K562 (cell line): ENCODE data around the gene ZNF169. TPM values are rescaled to one million over a fixed set of nuclear protein-coding genes. Genes with fewer than 3 reads are reported as not detected.

Source experiments
- PHF8 ChIP-seq: fragments of 200-600 bp; sonication (generic); IDR thresholded peaks from 2 replicates; pipeline ENCODE4 v1.6.1; 2012; ENCODE audit warnings: mixed run types, mild to moderate bottlenecking, inconsistent platforms, low read length, moderate library complexity, borderline replicate concordance
- SRSF9 ChIP-seq: fragments of 200-400 bp; formaldehyde crosslinking; IDR thresholded peaks from 2 replicates; pipeline ENCODE4 v1.6.1; 2017; ENCODE audit warnings: low read depth, low read length, borderline replicate concordance
- ZNF408 ChIP-seq: fragments of 250-450 bp; sonication (Bioruptor Pico); IDR thresholded peaks from 2 replicates; pipeline ENCODE4 v1.4.0; 2020; ENCODE audit warnings: low read depth, mild to moderate bottlenecking, moderate library complexity
- ZNF766 ChIP-seq: fragments of 200-800 bp; sonication (Bioruptor generic); conservative IDR thresholded peaks from 2 replicates; pipeline ENCODE4 v1.6.1; 2016; ENCODE audit warnings: missing genetic modification characterization, missing compliant biosample characterization
- ZSCAN29 ChIP-seq: fragments of 450-650 bp; IDR thresholded peaks from 2 replicates; pipeline ENCODE4 v1.6.1; 2017
- polyA plus RNA-seq, 8 experiments: library from polyadenylated mRNA; depleted of rRNA in 4 of 8; stranded (reverse) in 5 of 8; unstranded in 3 of 8; fragments of >200 nt; fragmentation: Nextera tagmentation in 2 of 8; fragmentation: Illumina TruSeq in 1 of 8; extraction: Ambion mirVana in 2 of 8; extraction: Trizol in 1 of 8; gene quantifications; 2 replicates each; pipeline versions ENCODE4 v1.2.1 to v1.2.3, GENCODE V29; 2011 to 2014; ENCODE audit warnings: inconsistent platforms in 1 of 8, missing spikeins in 1 of 8
- total RNA-seq, 7 experiments: library from RNA; depleted of rRNA in 6 of 7; stranded (reverse); fragments of >200 nt in 6 of 7; fragmentation: Illumina TruSeq in 2 of 7; extraction: Trizol in 2 of 7; gene quantifications; 2 replicates each; pipeline versions ENCODE4 v1.2.1 to v1.2.3, GENCODE V29; 2011 to 2021; ENCODE audit warnings: low replicate concordance in 1 of 7
- TF ChIP-seq, protein P1 (sequence below): fragments of 450-650 bp; IDR thresholded peaks from 2 replicates; pipeline ENCODE4 v1.6.1; 2017; ENCODE audit warnings: antibody characterized with exemption, mild to moderate bottlenecking
- TF ChIP-seq, protein P2 (sequence below), 3 experiments: IDR thresholded peaks in 2 of 3; conservative IDR thresholded peaks in 1 of 3; 2 replicates each; pipeline ENCODE4 v1.5.1; 2011 to 2012; ENCODE audit warnings: low read length in 3 of 3, mild to moderate bottlenecking in 3 of 3, control low read depth in 2 of 3, improper control_type of control experiment in 1 of 3, inconsistent platforms in 1 of 3, low read depth in 1 of 3, mixed read lengths in 1 of 3, moderate library complexity in 1 of 3; ENCODE audit not compliant: insufficient read depth in 2 of 3
- TF ChIP-seq, protein P3 (sequence below): fragments of 250-450 bp; sonication (Bioruptor Pico); IDR thresholded peaks from 2 replicates; pipeline ENCODE4 v1.5.0; 2020; ENCODE audit warnings: mild to moderate bottlenecking

Gene ZNF169
- total and polyA plus RNA-seq, 9 of the 15 experiments (the other 6 are each of a cell fraction or from before 2014, with no cell fraction given) = 2.0 to 16.2 (median 5.6) TPM

DNA sequence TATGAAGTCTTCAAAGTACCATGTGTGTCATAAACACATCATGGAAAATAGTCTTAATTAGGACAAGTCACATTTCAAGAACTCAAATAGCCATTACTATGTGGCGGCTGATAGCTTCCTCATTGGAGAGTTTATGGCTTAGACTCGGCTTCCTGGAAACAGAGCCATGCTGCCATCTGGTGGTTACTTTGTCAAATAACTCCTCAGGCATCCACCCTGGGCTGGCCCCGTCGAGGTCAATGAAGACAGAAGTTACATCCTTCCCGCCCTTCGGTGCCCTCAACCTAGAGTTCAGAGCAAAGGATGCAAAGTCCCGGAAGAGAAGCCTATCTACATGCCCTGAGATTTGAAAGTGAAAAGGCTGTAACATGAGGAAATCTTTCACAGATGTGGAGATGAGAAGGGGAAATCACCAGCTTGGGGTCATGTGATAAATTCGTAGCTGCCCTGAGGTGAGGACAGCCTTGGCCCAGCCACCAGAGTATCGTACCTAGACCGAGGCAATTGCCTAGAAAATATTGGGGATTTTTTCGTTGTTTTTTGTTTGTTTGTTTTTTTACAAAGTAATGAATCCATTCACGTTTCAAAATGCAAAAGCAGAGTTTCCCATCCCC lies 45.5 kb upstream of the ZNF169 start (continued):
- TF ChIP-seq, protein P1, sequence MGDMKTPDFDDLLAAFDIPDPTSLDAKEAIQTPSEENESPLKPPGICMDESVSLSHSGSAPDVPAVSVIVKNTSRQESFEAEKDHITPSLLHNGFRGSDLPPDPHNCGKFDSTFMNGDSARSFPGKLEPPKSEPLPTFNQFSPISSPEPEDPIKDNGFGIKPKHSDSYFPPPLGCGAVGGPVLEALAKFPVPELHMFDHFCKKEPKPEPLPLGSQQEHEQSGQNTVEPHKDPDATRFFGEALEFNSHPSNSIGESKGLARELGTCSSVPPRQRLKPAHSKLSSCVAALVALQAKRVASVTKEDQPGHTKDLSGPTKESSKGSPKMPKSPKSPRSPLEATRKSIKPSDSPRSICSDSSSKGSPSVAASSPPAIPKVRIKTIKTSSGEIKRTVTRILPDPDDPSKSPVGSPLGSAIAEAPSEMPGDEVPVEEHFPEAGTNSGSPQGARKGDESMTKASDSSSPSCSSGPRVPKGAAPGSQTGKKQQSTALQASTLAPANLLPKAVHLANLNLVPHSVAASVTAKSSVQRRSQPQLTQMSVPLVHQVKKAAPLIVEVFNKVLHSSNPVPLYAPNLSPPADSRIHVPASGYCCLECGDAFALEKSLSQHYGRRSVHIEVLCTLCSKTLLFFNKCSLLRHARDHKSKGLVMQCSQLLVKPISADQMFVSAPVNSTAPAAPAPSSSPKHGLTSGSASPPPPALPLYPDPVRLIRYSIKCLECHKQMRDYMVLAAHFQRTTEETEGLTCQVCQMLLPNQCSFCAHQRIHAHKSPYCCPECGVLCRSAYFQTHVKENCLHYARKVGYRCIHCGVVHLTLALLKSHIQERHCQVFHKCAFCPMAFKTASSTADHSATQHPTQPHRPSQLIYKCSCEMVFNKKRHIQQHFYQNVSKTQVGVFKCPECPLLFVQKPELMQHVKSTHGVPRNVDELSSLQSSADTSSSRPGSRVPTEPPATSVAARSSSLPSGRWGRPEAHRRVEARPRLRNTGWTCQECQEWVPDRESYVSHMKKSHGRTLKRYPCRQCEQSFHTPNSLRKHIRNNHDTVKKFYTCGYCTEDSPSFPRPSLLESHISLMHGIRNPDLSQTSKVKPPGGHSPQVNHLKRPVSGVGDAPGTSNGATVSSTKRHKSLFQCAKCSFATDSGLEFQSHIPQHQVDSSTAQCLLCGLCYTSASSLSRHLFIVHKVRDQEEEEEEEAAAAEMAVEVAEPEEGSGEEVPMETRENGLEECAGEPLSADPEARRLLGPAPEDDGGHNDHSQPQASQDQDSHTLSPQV = no peak
- no peak for TF ChIP-seq SRSF9
- TF ChIP-seq, protein P2, sequence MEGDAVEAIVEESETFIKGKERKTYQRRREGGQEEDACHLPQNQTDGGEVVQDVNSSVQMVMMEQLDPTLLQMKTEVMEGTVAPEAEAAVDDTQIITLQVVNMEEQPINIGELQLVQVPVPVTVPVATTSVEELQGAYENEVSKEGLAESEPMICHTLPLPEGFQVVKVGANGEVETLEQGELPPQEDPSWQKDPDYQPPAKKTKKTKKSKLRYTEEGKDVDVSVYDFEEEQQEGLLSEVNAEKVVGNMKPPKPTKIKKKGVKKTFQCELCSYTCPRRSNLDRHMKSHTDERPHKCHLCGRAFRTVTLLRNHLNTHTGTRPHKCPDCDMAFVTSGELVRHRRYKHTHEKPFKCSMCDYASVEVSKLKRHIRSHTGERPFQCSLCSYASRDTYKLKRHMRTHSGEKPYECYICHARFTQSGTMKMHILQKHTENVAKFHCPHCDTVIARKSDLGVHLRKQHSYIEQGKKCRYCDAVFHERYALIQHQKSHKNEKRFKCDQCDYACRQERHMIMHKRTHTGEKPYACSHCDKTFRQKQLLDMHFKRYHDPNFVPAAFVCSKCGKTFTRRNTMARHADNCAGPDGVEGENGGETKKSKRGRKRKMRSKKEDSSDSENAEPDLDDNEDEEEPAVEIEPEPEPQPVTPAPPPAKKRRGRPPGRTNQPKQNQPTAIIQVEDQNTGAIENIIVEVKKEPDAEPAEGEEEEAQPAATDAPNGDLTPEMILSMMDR (IDR thresholded peaks at IDR 0.05 in 2 of 3, conservative IDR thresholded peaks at IDR 0.05 in 1 of 3; ENCODE audit: insufficient read depth in 2 of 3, low read depth in 1 of 3, low read length in 3 of 3) = peak; percentile 83 to 91 (median 91)
- TF ChIP-seq ZNF408 (CRISPR knock-in tag) = no peak
- TF ChIP-seq ZSCAN29 = no peak
- TF ChIP-seq PHF8 = no peak
- TF ChIP-seq, protein P3, sequence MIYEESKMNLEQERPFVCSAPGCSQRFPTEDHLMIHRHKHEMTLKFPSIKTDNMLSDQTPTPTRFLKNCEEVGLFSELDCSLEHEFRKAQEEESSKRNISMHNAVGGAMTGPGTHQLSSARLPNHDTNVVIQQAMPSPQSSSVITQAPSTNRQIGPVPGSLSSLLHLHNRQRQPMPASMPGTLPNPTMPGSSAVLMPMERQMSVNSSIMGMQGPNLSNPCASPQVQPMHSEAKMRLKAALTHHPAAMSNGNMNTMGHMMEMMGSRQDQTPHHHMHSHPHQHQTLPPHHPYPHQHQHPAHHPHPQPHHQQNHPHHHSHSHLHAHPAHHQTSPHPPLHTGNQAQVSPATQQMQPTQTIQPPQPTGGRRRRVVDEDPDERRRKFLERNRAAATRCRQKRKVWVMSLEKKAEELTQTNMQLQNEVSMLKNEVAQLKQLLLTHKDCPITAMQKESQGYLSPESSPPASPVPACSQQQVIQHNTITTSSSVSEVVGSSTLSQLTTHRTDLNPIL (CRISPR knock-in tag) = no peak
- no peak for TF ChIP-seq ZNF766
